ENCODE measurements around the gene SERP2.

DNA sequence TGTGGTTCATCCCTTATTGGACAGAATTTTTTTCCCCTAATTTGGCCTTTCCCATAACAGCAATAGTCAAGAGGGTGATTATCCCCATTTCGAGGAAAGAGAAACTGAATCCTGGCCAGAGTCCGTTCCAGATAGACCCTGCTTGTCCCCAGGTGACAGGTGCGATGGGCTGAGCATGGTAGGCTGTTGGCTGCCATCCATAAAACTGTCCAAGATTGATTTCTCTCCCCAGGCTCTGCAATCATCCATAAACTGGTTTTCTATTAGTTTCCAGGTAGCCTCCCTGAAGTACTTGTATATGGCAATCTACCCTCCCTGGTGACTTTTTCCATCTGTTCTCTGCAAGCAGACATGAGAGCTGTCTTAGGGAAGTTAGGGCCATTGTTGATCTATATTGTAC is 25.4 kb downstream of the SERP2 start:
- TF ChIP-seq, protein P1, sequence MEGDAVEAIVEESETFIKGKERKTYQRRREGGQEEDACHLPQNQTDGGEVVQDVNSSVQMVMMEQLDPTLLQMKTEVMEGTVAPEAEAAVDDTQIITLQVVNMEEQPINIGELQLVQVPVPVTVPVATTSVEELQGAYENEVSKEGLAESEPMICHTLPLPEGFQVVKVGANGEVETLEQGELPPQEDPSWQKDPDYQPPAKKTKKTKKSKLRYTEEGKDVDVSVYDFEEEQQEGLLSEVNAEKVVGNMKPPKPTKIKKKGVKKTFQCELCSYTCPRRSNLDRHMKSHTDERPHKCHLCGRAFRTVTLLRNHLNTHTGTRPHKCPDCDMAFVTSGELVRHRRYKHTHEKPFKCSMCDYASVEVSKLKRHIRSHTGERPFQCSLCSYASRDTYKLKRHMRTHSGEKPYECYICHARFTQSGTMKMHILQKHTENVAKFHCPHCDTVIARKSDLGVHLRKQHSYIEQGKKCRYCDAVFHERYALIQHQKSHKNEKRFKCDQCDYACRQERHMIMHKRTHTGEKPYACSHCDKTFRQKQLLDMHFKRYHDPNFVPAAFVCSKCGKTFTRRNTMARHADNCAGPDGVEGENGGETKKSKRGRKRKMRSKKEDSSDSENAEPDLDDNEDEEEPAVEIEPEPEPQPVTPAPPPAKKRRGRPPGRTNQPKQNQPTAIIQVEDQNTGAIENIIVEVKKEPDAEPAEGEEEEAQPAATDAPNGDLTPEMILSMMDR (IDR thresholded peaks at IDR 0.05): no peak
- TF ChIP-seq EP300 (IDR thresholded peaks at IDR 0.05) (no peak), POLR2A (IDR thresholded peaks at IDR 0.05) (no peak)
